ENCODE data around the gene YIPF2.

- TF ChIP-seq CTCF (IDR thresholded peaks at IDR 0.05) (no peak), POLR2AphosphoS5 (IDR thresholded peaks at IDR 0.05) (no peak), POLR2A (IDR thresholded peaks at IDR 0.05) (no peak), EP300 (IDR thresholded peaks at IDR 0.05; ENCODE audit: low read depth) (no peak)
Measured at GRCh38 chr19:10929402-10929794, 959 bp upstream of the YIPF2 start.

Measured in transverse colon (tissue), 4 donors.